Peyer's patch (tissue), 4 donors: ENCODE measurements around the gene ADAMTSL3. TPM values are rescaled to one million over a fixed set of nuclear protein-coding genes. Genes with fewer than 3 reads are reported as not detected.
A peak's percentile ranks its signal among the peaks of the same experiment; 100 is the strongest.

ENCODE experiments used
- DNase-seq, 3 donors: peaks; one replicate each; pipeline ENCODE4 v3.0.0-alpha.2; 2017 to 2019
- H3K27ac ChIP-seq, 4 donors: fragments of 200-600 bp; sonication (generic); one replicate each; pipeline ENCODE4 v1.5.1; 2016 to 2019
- H3K27me3 ChIP-seq, 2 donors: fragments of 200-600 bp; sonication (generic); one replicate each; pipeline ENCODE4 v1.5.1; 2019
- H3K36me3 ChIP-seq, 3 donors: fragments of 200-600 bp; sonication (generic); one replicate each; pipeline ENCODE4 v1.5.1; 2016 to 2019
- H3K4me1 ChIP-seq, 4 donors: fragments of 200-600 bp; sonication (generic); one replicate each; pipeline ENCODE4 v1.5.1; 2016 to 2019
- H3K4me3 ChIP-seq, 4 donors: fragments of 200-600 bp; sonication (generic); 1 replicate in 3 of 4; 2 replicates in 1 of 4; pipeline ENCODE4 v1.5.1; 2016 to 2019; ENCODE audit warnings: mild to moderate bottlenecking in 1 of 4
- H3K9me3 ChIP-seq, 4 donors: fragments of 200-600 bp; sonication (generic); one replicate each; pipeline ENCODE4 v1.5.1; 2016 to 2019; ENCODE audit warnings: mild to moderate bottlenecking in 1 of 4
- CTCF ChIP-seq, 6 experiments: fragments of 450-650 bp in 4 of 6; fragments of 200-600 bp in 2 of 6; sonication (generic) in 1 of 6; IDR thresholded peaks; one replicate each; pipeline ENCODE4 v1.5.1; 2017 to 2019; ENCODE audit warnings: antibody characterized with exemption in 6 of 6, mild to moderate bottlenecking in 3 of 6, moderate library complexity in 1 of 6
- POLR2A ChIP-seq, 2 donors: fragments of 450-650 bp; IDR thresholded peaks; one replicate each; pipeline ENCODE4 v1.5.1; 2017; ENCODE audit warnings: antibody characterized with exemption in 2 of 2, mild to moderate bottlenecking in 2 of 2, moderate library complexity in 2 of 2
- total RNA-seq, 4 donors: library from RNA; depleted of rRNA; stranded (reverse); fragments of >200 nt; gene quantifications; one replicate each; pipeline ENCODE4 v1.1.0, GENCODE V29; 2016

Gene ADAMTSL3
- total RNA-seq, 4 donors from 2014 or later: 0.94 to 9.1 (median 2.8) TPM

- H3K27ac ChIP-seq: no peak overlapping the region
- no peaks in the 10 kb centered on the region for H3K36me3 ChIP-seq
- no peaks in the 10 kb centered on the region for H3K4me1 ChIP-seq
- TF ChIP-seq POLR2A (IDR thresholded peaks at IDR 0.05) (no peak), CTCF (IDR thresholded peaks at IDR 0.05) (no peak)
- H3K9me3 ChIP-seq: no peaks in the 10 kb centered on the region
- H3K4me3 ChIP-seq: no peak overlapping the region
- DNase-seq: no peak
- no peaks in the 10 kb centered on the region for H3K27me3 ChIP-seq
Observed at GRCh38 chr15:83739629-83740028, 85.7 kb downstream of the ADAMTSL3 start.

GRCh38 chr15:83745771-83746170 is 91.8 kb downstream of the ADAMTSL3 start:
- no peaks in the 10 kb centered on the region for H3K36me3 ChIP-seq
- H3K27ac ChIP-seq: no peak overlapping the region
- no peaks in the 10 kb centered on the region for H3K9me3 ChIP-seq
- TF ChIP-seq POLR2A (IDR thresholded peaks at IDR 0.05): no peak
- TF ChIP-seq CTCF (IDR thresholded peaks at IDR 0.05): no peak
- H3K4me1 ChIP-seq: no peaks in the 10 kb centered on the region
- H3K4me3 ChIP-seq: no peak overlapping the region
- H3K27me3 ChIP-seq: no peaks in the 10 kb centered on the region
- DNase-seq: no peak

GRCh38 chr15:83746231-83746630 is 92.3 kb downstream of the ADAMTSL3 start:
- TF ChIP-seq POLR2A (IDR thresholded peaks at IDR 0.05) (no peak), CTCF (IDR thresholded peaks at IDR 0.05) (no peak)
- Histone ChIP-seq H3K36me3 (no peaks in the 10 kb centered on the region), H3K27me3 (no peaks in the 10 kb centered on the region), H3K9me3 (no peaks in the 10 kb centered on the region), H3K4me1 (no peaks in the 10 kb centered on the region), H3K4me3 (no peak overlapping the region), H3K27ac (no peak overlapping the region)
- DNase-seq: no peak

GRCh38 chr15:83747050-83747717 is 93.3 kb downstream of the ADAMTSL3 start:
- Histone ChIP-seq H3K27me3 (no peaks in the 10 kb centered on the region), H3K36me3 (no peaks in the 10 kb centered on the region), H3K4me1 (no peaks in the 10 kb centered on the region), H3K4me3 (peak overlapping the region in 1 of 4 donors; percentile 8), H3K27ac (peak overlapping the region in 2 of 4 donors; percentile 29 to 65), H3K9me3 (no peaks in the 10 kb centered on the region)
- no peak for DNase-seq
- TF ChIP-seq CTCF (IDR thresholded peaks at IDR 0.05) (peak in 2 of 6 experiments; percentile 14 to 26), POLR2A (IDR thresholded peaks at IDR 0.05) (no peak)

GRCh38 chr15:83747718-83748110 is 93.8 kb downstream of the ADAMTSL3 start:
- DNase-seq: no peak
- Histone ChIP-seq H3K27ac (peak overlapping the region in 2 of 4 donors; percentile 29 to 65), H3K4me3 (no peak overlapping the region)

More at GRCh38 chr15:83747718-83748110, 93.8 kb downstream of the ADAMTSL3 start:
- Histone ChIP-seq H3K36me3 (no peaks in the 10 kb centered on the region), H3K9me3 (no peaks in the 10 kb centered on the region), H3K4me1 (no peaks in the 10 kb centered on the region), H3K27me3 (no peaks in the 10 kb centered on the region)
- TF ChIP-seq POLR2A (IDR thresholded peaks at IDR 0.05): no peak
- TF ChIP-seq CTCF (IDR thresholded peaks at IDR 0.05): no peak
